ENCODE results near the gene PPIG. TPM values are rescaled to one million over a fixed set of nuclear protein-coding genes. Genes with fewer than 3 reads are reported as not detected.

PPIG gene
- polyA plus RNA-seq, 3 donors from 2014 or later, result 27.9 to 70.7 (median 34.9) TPM

DNA sequence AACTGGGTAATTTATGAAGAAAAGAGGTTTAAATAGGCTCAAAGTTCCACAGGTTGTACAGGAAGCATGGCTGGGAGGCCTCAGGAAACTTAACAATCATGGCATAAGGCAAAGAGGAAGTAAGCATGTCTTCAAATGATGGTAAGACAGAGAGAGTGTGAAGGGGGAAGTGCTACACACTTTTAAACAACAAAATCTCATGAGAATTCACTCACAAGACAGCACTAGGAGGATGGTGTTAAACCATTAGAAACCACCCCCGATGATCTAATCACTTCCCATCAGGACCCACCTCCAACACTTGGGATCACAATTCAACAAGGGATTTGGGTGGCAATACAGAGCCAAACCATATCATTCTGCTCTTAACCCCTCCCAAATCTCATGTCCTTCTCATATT is 75.2 kb downstream of the PPIG start:
- no peak overlapping the region for H3K4me3 Mint-ChIP-seq
- H3K27ac Mint-ChIP-seq, result peak overlapping the region in 1 of 6 donors; percentile 34
- peaks cover 0 to 9% (median 4%) of the 10 kb centered on the region in 3 donors for H3K27me3 Mint-ChIP-seq (ENCODE audit: low read depth in 3 of 3)
- no peaks in the 10 kb centered on the region for H3K36me3 Mint-ChIP-seq
- H3K4me1 Mint-ChIP-seq, result no peaks in the 10 kb centered on the region
- no peak for DNase-seq
- H3K9me3 Mint-ChIP-seq, result peaks cover 0 to 2% (median 0%) of the 10 kb centered on the region in 6 donors

GRCh38 chr2:169661265-169661664 is 77.1 kb downstream of the PPIG start:
- Mint-ChIP-seq H3K36me3 (no peaks in the 10 kb centered on the region), H3K4me3 (no peak overlapping the region), H3K27me3 (ENCODE audit: low read depth in 3 of 3) (peaks cover 0 to 11% (median 3%) of the 10 kb centered on the region in 3 donors), H3K4me1 (no peaks in the 10 kb centered on the region), H3K27ac (no peak overlapping the region), H3K9me3 (peaks cover 0 to 2% (median 0%) of the 10 kb centered on the region in 6 donors)
- no peak for DNase-seq

DNA sequence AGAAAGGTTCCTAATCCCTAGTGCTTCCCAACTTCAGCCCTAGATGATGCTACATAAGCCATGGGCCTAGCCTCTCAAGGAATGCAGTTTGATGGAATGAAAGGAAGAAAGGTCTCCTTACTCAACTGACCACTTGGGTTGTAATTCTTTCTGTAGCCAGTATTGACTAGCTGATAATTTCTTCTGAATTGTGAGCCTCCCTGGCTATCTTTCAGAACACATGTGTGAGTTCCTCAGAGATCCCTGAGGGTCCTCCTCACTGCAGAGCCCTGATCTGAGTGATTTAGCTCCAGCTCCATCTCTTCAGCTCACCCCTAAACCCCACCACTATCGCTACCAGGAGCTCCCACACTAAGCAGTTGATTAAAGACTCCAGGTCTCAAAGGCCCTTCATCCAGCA is 78.6 kb downstream of the PPIG start:
- peaks cover 0 to 8% (median 3%) of the 10 kb centered on the region in 3 donors for H3K27me3 Mint-ChIP-seq (ENCODE audit: low read depth in 3 of 3)
- no peak for DNase-seq
- H3K4me1 Mint-ChIP-seq, result no peaks in the 10 kb centered on the region
- H3K4me3 Mint-ChIP-seq, result no peak overlapping the region
- no peak overlapping the region for H3K27ac Mint-ChIP-seq
- H3K9me3 Mint-ChIP-seq, result peaks cover 0 to 2% (median 0%) of the 10 kb centered on the region in 6 donors
- no peaks in the 10 kb centered on the region for H3K36me3 Mint-ChIP-seq

DNA sequence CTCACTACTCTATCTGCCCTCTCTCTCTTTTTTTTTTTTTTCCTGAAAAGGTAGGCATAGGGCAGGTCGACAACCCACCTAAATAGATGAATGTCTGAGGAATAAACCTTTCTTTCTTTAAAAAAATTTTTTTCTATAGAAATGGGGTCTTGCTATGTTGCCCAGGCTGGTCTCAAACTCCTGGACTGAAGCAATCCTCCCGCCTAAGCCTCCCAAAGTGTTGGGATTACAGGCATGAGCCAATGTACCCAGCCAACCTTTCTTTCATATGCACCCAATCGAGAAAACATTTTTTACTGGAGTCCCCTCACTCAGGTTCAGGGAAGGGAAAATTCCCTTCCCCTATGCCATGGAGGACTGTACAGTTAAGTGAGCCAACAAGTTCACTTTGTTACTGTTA is 79.1 kb downstream of the PPIG start:
- H3K36me3 Mint-ChIP-seq, result no peaks in the 10 kb centered on the region
- no peaks in the 10 kb centered on the region for H3K4me1 Mint-ChIP-seq
- H3K9me3 Mint-ChIP-seq, result peaks cover 0 to 2% (median 0%) of the 10 kb centered on the region in 6 donors
- no peak overlapping the region for H3K4me3 Mint-ChIP-seq
- DNase-seq, result no peak
- H3K27ac Mint-ChIP-seq, result no peak overlapping the region
- peaks cover 0 to 8% (median 3%) of the 10 kb centered on the region in 3 donors for H3K27me3 Mint-ChIP-seq (ENCODE audit: low read depth in 3 of 3)

DNA sequence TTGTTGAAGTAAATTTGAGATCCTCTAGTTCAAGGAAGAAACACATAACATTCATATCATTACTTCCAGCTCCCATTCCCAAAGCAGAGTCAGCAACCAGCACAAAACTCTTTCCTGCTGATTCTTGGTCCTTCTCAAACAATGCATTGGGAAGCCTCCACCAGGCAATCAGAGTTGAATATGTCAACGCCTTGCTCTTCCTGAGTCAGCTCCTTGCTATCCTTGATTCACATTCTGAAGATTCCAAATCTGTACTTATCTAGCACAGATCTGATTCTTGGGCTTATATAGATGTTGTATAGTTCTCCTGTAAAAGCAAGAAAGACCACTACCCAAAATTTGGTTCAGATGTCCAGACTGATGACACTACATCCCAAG is 80.4 kb downstream of the PPIG start:
- H3K27ac Mint-ChIP-seq, result no peak overlapping the region
- DNase-seq, result no peak
- peaks cover 0 to 4% (median 0%) of the 10 kb centered on the region in 6 donors for H3K9me3 Mint-ChIP-seq
- no peaks in the 10 kb centered on the region for H3K36me3 Mint-ChIP-seq
- peaks cover 0 to 7% (median 5%) of the 10 kb centered on the region in 3 donors for H3K27me3 Mint-ChIP-seq (ENCODE audit: low read depth in 3 of 3)
- no peak overlapping the region for H3K4me3 Mint-ChIP-seq
- no peaks in the 10 kb centered on the region for H3K4me1 Mint-ChIP-seq

DNA sequence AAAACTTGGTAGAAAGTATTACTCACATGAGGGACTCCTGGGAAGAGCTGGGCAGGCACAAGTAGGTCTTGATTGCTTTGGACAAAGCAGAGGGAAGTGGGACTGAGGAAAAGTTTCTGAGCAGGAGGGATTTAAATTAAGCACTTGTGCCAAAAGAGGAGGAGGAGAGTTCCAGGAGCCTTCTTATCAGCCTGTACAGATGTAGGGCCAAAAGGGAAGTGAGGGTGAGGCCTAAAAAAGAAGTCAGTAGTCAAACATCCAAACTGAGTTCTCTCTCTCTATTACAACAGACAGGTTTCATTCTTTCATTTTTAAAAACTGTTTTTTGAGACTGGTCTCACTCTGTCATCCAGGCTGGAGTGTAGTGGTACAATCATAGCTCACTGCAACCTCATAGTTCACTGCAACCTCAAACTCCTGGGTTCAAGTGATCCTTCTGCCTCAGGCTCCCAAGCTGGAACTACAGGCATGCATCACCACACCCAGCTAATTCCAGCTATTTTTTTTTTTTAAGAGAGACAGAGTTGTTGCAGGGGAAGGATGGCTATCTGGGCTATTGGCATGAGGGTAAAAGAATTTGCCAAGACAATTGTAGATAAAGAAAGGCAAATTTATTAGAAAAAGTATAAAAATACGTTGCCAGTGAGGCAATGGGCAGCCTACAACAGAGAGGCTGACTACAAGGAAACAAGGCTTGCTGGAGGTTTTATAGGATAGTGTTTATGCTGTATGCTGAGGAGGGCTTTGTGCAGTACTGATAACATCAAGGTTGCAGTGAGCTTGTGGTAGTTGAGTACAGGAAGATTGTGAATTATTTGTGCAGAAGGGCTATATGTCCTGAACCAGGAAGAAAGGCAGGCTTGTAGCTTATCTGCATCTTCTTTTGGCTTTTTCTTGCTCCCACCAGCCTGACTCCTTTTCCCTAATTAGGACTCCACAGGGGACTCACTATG is 81.1 kb downstream of the PPIG start:
- Mint-ChIP-seq H3K27me3 (ENCODE audit: low read depth in 3 of 3) (peaks cover 0 to 5% (median 2%) of the 10 kb centered on the region in 3 donors), H3K36me3 (no peaks in the 10 kb centered on the region), H3K27ac (no peak overlapping the region), H3K4me1 (no peaks in the 10 kb centered on the region), H3K9me3 (peaks cover 0 to 4% (median 0%) of the 10 kb centered on the region in 6 donors), H3K4me3 (no peak overlapping the region)
- DNase-seq, result no peak

DNA sequence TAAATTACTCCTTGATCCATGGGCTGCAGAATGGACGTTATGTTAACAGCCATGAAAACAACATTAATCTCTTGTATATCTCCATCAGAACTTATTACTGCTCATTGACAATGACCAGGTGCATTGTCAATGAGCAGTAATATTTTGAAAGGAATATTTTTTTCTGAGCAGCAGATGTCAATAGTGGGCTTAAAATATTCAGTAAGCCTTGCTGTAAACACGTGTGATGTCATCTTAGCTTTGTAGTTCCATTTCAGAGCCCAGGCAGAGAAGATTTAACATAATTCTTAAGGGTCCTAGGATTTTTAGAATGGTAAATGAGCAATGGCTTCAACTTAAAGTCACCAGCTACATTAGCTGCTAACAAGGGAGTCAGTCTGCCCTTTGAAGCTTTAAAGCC is 83.4 kb downstream of the PPIG start:
- no peaks in the 10 kb centered on the region for H3K36me3 Mint-ChIP-seq
- no peaks in the 10 kb centered on the region for H3K4me1 Mint-ChIP-seq
- no peak overlapping the region for H3K27ac Mint-ChIP-seq
- H3K9me3 Mint-ChIP-seq, result peaks cover 0 to 4% (median 0%) of the 10 kb centered on the region in 6 donors
- DNase-seq, result no peak
- no peak overlapping the region for H3K4me3 Mint-ChIP-seq
- peaks cover under 1 to 9% (median 2%) of the 10 kb centered on the region in 3 donors for H3K27me3 Mint-ChIP-seq (ENCODE audit: low read depth in 3 of 3)

DNA sequence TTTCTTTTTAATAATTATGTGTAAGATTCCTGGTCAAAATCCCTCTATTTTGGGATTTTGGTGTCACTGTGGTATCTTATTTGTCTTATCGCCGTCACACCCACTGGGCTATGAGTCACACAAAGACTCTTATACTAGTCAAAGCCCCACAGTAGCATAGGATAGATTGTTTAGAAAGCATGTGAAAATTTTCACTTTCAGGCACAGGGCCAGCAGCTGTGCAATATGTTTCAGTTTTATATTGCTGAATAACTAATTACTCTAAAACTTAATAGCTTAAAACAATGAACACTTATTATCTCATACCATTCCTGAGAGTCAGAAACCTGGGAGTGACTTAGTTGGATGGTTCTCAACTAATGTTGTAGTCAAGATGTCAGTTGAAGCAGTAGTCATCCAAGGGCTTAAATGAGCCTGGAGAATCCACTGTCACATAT is 86.1 kb downstream of the PPIG start:
- Mint-ChIP-seq H3K9me3 (peaks cover 0 to 1% (median 0%) of the 10 kb centered on the region in 6 donors), H3K27ac (no peak overlapping the region), H3K27me3 (ENCODE audit: low read depth in 3 of 3) (peaks cover 2 to 7% (median 5%) of the 10 kb centered on the region in 3 donors), H3K4me1 (no peaks in the 10 kb centered on the region), H3K36me3 (no peaks in the 10 kb centered on the region), H3K4me3 (no peak overlapping the region)
- no peak for DNase-seq

DNA sequence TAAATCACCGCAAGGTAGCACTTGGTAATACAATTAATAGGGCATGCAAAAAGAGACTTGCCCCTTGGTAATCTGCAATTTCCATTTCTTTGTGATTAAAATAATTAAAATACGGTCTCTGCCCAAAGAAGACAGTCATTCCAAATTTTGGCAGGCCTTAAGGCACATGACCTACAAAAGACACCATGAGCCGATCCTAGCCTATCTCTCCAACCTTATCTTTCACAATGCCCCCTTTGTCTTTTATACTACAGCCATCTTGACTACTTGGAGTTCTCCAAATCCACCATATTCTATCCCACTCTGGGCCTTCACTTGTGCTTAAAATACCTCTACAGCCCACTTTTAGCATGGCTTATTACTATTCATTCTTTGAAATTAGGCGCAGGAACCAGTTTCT is 86.8 kb downstream of the PPIG start:
- Mint-ChIP-seq H3K4me3 (no peak overlapping the region), H3K9me3 (peaks cover 0 to 1% (median 0%) of the 10 kb centered on the region in 6 donors), H3K27ac (no peak overlapping the region), H3K4me1 (no peaks in the 10 kb centered on the region), H3K36me3 (no peaks in the 10 kb centered on the region), H3K27me3 (ENCODE audit: low read depth in 3 of 3) (peaks cover 2 to 7% (median 5%) of the 10 kb centered on the region in 3 donors)
- no peak for DNase-seq

DNA sequence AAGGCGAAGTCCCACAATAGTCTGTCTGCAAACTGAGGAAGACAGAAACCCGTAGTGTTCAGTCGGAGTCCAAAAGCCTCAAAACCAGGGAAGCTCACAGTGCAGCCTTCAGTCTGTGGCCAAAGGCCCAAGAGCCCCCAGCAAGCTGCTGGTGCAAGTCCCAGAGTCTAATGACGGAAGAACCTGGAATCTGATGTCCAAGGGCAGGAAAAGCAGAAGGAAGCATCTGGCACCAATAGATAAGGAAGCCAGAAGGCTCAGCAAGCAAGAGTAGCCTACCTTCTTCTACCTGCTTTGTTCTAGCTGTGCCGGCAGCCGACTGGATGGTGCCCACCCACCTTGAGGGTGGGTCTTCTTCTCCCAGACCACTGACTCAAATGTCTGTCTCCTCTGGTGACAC is 88.3 kb downstream of the PPIG start:
- no peak for DNase-seq
- H3K36me3 Mint-ChIP-seq, result no peaks in the 10 kb centered on the region
- no peaks in the 10 kb centered on the region for H3K4me1 Mint-ChIP-seq
- no peak overlapping the region for H3K4me3 Mint-ChIP-seq
- H3K9me3 Mint-ChIP-seq, result peaks cover 0 to 1% (median 0%) of the 10 kb centered on the region in 6 donors
- H3K27me3 Mint-ChIP-seq (ENCODE audit: low read depth in 3 of 3), result peaks cover 2 to 7% (median 5%) of the 10 kb centered on the region in 3 donors
- no peak overlapping the region for H3K27ac Mint-ChIP-seq

- H3K36me3 Mint-ChIP-seq, result no peaks in the 10 kb centered on the region
- no peak for DNase-seq
- H3K9me3 Mint-ChIP-seq, result peaks cover 0 to 1% (median 0%) of the 10 kb centered on the region in 6 donors
- no peak overlapping the region for H3K4me3 Mint-ChIP-seq
- no peak overlapping the region for H3K27ac Mint-ChIP-seq
- H3K27me3 Mint-ChIP-seq (ENCODE audit: low read depth in 3 of 3), result peaks cover 2 to 7% (median 5%) of the 10 kb centered on the region in 3 donors
- no peaks in the 10 kb centered on the region for H3K4me1 Mint-ChIP-seq
Measured at GRCh38 chr2:169673106-169673505, 89.0 kb downstream of the PPIG start.

DNA sequence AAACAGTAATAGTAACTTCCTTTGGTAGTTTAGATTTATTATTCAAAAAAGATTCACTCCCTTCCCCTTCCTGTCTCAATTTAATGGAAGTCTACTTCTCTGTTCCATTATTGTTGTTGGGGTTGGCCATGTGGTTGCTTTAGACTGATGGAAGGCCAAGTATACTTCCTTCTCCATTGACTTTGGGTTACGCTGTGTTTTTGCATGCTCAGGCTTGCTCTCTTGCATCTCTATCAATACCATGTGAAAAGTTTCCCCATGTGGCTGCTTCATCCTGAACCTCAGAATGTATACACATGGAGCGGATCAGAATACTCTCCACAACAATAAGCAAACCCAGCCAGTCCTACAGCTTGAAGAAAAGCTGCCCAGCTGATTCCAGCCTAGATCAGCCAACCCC is 89.8 kb downstream of the PPIG start:
- H3K27ac Mint-ChIP-seq, result no peak overlapping the region
- DNase-seq, result no peak
- H3K4me3 Mint-ChIP-seq, result no peak overlapping the region
- H3K36me3 Mint-ChIP-seq, result no peaks in the 10 kb centered on the region
- H3K9me3 Mint-ChIP-seq, result peaks cover 0 to 1% (median 0%) of the 10 kb centered on the region in 6 donors
- peaks cover 2 to 6% (median 5%) of the 10 kb centered on the region in 3 donors for H3K27me3 Mint-ChIP-seq (ENCODE audit: low read depth in 3 of 3)
- H3K4me1 Mint-ChIP-seq, result no peaks in the 10 kb centered on the region

GRCh38 chr2:169676357-169676756 is 92.2 kb downstream of the PPIG start:
- peaks cover 0 to 2% (median 0%) of the 10 kb centered on the region in 6 donors for H3K9me3 Mint-ChIP-seq
- DNase-seq, result no peak
- no peaks in the 10 kb centered on the region for H3K36me3 Mint-ChIP-seq
- no peak overlapping the region for H3K4me3 Mint-ChIP-seq
- no peak overlapping the region for H3K27ac Mint-ChIP-seq
- H3K27me3 Mint-ChIP-seq (ENCODE audit: low read depth in 3 of 3), result peaks cover 2 to 5% (median 3%) of the 10 kb centered on the region in 3 donors
- no peaks in the 10 kb centered on the region for H3K4me1 Mint-ChIP-seq

DNA sequence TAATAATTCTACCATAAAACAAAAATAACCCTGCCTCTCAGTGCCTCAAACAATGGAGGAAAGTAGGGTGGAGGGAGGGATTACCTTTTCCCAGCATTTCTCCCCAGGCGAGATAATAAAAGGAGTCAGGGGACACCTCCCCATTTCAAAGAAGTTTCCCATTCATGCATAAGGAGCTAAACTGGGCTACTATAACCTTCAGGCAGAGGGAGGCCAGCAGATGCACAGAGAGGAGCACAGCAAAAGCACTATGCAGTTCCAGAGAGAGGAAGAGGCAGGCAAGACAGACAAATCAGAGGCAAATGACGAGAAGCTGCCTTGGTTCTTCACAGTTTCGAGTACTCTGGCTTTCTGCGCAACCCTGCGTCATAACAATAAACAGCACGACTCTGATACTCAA is 92.7 kb downstream of the PPIG start:
- Mint-ChIP-seq H3K36me3 (no peaks in the 10 kb centered on the region), H3K27ac (no peak overlapping the region), H3K9me3 (peaks cover 0 to 2% (median 0%) of the 10 kb centered on the region in 6 donors), H3K4me1 (no peaks in the 10 kb centered on the region), H3K27me3 (ENCODE audit: low read depth in 3 of 3) (peaks cover 0 to 5% (median 2%) of the 10 kb centered on the region in 3 donors), H3K4me3 (no peak overlapping the region)
- DNase-seq, result no peak

Measured in immature natural killer cell (primary cell).